NCI-H2196 (cell line): ENCODE results near the gene GJD2.

Experiments used
- DNase-seq: peaks from one replicate; lab custom pipeline; 2025; ENCODE audit not compliant: unreplicated experiment; lab: John Stamatoyannopoulos, UW

Gene GJD2

GRCh38 chr15:34773917-34774316 is 19.1 kb upstream of the GJD2 start:
- no peak for DNase-seq

GRCh38 chr15:34773013-34773412 is 18.2 kb upstream of the GJD2 start:
- no peak for DNase-seq

GRCh38 chr15:34772312-34772711 is 17.5 kb upstream of the GJD2 start:
- no peak for DNase-seq

- DNase-seq = no peak
Observed at GRCh38 chr15:34769711-34770110, 14.9 kb upstream of the GJD2 start.

- no peak for DNase-seq
Observed at GRCh38 chr15:34768530-34768929, 13.7 kb upstream of the GJD2 start.

GRCh38 chr15:34765741-34766140 is 10.9 kb upstream of the GJD2 start:
- no peak for DNase-seq

GRCh38 chr15:34760909-34761308 is 6.1 kb upstream of the GJD2 start:
- DNase-seq = no peak

GRCh38 chr15:34759992-34760391 is 5.2 kb upstream of the GJD2 start:
- DNase-seq = no peak

GRCh38 chr15:34759347-34759746 is 4.5 kb upstream of the GJD2 start:
- DNase-seq = no peak

GRCh38 chr15:34757262-34757661 is 2.5 kb upstream of the GJD2 start:
- DNase-seq = no peak

GRCh38 chr15:34755419-34755773 is 598 bp upstream of the GJD2 start:
- DNase-seq = no peak

GRCh38 chr15:34754171-34754601 is 612 bp downstream of the GJD2 start:
- no peak for DNase-seq

- DNase-seq = no peak
Observed at GRCh38 chr15:34753236-34753894, 1.4 kb downstream of the GJD2 start.

GRCh38 chr15:34749691-34750090 is 5.1 kb downstream of the GJD2 start:
- DNase-seq = no peak

GRCh38 chr15:34739346-34739745 is 15.5 kb downstream of the GJD2 start:
- DNase-seq = no peak

GRCh38 chr15:34738002-34738401 is 16.8 kb downstream of the GJD2 start:
- no peak for DNase-seq

- DNase-seq = no peak
Observed at GRCh38 chr15:34737477-34737876, 17.3 kb downstream of the GJD2 start.

- no peak for DNase-seq
Observed at GRCh38 chr15:34734303-34734702, 20.5 kb downstream of the GJD2 start.

- DNase-seq = no peak
Observed at GRCh38 chr15:34733621-34734020, 21.2 kb downstream of the GJD2 start.

- no peak for DNase-seq
Observed at GRCh38 chr15:34732430-34732829, 22.4 kb downstream of the GJD2 start.

GRCh38 chr15:34730701-34731100 is 24.1 kb downstream of the GJD2 start:
- no peak for DNase-seq

GRCh38 chr15:34729886-34730285 is 24.9 kb downstream of the GJD2 start:
- no peak for DNase-seq

- no peak for DNase-seq
Observed at GRCh38 chr15:34729056-34729455, 25.7 kb downstream of the GJD2 start.
